Epidermal melanocyte (primary cell): Measurements from ENCODE around the gene OR1I1.
A peak's percentile ranks its signal among the peaks of the same experiment; 100 is the strongest.

ENCODE experiments used
- DNase-seq: peaks from one replicate; pipeline ENCODE4 v3.0.0; 2011; ENCODE audit warnings: low spot score; ENCODE audit not compliant: insufficient read length

OR1I1 gene

GRCh38 chr19:15097980-15098379, 16.0 kb downstream of the OR1I1 start:
- peak; percentile 3 for DNase-seq

- DNase-seq, result no peak
Observed at GRCh38 chr19:15098460-15098859, 16.4 kb downstream of the OR1I1 start.

DNA sequence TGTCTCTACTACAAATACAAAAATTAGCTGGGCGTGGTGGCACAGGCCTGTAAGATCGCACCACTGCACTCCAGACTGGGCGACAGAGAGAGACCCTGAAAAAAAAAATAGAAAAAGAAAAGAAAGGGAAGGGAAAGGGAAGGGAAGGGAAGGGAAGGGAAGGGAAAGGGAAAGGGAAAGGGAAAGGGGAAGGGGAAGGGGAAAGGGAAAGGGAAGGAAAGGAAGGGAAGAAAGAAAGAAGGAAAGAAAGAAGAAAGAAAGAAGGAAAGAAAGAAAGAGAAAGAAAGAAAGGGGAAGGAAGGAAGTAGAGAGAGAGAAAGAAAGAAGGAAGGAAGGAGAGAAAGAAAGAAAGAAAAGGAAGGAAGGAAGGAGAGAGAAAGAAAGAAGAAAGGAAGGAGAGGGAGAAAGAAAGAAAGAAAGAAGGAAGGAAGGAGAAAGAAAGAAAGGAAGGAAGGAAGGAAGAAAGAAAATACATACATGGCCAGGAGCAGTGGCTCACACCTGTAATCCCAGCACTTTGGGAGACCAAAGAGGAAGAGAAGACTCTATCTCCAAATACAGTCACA, 17.1 kb downstream of the OR1I1 start:
- DNase-seq, result no peak

- DNase-seq, result peak; percentile 22
Observed at GRCh38 chr19:15101479-15102082, 19.6 kb downstream of the OR1I1 start.

GRCh38 chr19:15104003-15104402, 22.0 kb downstream of the OR1I1 start:
- peak; percentile 7 for DNase-seq

DNA sequence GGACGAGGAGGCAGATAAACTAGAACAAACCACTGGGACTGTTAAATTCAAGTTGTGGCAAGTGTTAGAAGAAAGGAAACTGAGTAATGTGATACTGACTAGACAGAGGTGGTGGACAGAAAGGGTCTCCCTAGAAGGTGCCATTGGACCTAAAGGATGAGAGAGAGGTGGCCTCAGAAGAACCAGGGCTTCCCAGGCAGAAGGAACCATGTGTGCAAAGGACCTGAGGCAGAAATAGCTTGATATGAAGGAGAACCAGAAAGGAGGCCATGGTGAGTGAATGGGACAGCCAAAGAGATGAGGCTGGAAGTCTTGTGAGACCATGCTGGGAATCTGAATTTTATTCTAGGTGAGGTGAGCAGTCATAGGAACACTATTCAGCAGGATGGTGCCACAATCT, 22.4 kb downstream of the OR1I1 start:
- DNase-seq, result peak; percentile 5

DNA sequence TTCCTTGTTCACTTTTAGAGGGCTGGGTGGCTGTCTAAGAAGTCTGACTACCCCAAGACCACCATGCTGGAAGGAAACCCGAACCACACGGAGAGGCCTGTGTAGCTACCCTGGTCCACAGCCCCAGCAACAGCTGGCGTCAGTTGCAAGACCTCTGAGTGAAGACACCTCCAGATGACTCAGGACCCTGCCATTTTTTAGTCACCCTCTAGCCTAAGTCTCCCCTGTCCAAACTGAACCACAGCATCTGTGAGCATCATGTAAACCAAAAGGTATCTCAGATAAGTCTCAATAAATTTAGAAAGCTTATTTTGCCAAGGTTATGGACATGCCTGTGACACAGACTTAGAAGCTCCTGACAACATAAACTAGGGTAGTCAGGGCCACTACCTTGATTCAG, 23.0 kb downstream of the OR1I1 start:
- DNase-seq, result no peak

DNA sequence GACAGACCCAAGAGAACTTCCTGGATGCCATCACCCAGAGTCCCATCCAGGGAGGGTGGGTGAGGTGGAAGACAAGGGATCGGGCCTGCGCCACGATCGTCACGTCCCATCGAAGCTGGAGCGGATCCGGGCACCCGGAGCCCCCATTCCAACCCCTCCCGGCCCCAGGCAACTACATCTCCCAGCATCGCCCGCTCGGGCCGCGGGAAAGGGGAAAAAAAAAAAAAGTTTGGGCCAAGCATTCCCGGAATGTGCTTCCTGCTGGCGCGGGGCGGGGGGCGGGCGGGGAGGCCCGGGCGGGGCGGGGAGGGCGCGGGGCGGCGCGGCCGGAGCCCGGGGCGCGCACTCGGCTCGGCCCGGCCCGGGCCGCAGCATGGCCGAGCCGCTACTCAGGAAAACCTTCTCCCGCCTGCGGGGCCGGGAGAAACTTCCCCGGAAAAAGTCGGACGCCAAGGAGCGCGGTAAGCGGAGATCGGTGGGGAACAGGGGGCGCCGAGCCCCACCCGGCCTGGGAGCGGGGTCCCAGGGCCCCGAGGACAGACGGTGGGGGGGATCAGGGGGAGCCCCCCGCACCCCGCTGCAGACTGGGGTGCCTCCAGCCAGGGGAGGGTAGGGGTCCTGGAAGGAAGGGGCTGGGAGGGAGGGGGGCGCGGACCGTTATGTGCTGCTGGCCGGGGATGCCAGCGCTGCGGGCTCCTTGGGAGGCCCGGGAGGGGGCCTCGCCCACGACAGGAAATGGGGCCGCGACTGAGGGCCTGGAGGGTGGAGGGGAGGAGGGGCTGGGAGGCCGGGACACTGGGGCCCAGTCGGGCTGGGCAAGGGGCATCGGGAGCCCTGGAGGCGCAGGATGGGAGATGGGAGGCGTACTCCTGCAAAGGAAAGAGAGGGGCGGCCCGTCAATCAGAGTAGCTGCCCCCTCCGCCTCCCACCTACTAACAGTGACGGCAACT, 25.3 kb downstream of the OR1I1 start, which contains the start of gene SYDE1:
TSS of gene SYDE1 (plus strand) at position 341 of the 950 bp plus-strand sequence. CDS start at position 374, 33 bp downstream.
- DNase-seq, result peak; percentile 85

DNA sequence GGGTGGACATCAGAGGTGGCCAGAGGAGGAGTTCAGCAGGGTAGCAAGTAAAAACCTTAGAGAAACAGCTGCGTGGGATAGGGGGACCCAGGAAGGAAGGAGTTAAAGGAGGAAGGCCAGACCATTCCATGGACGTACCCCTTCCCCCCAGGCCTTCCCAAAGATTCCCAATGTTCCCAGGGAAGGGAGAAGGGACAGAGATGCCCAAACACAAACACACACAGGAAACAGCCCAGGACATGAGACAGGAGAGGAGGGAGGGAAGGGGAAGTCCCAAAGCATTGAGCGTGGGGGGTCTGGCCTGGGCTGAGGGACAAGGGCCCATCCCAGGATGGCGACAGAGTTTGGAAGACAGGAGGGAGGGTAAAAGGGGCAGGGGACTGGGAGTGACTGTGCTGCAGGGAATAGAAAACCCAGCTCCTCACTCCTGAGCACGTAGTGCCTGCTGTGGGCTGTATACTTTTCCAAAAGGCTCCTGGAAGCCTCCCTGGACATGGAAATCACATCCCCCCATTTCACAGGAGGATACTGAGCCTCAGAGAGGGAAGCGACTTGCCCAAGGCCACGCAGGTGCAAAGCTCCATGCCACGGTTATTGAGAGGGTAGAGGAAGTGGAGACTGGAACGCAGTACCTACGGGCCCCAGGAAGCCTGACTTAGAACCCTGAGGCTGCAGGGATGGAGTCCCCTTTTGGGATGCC, 26.3 kb downstream of the OR1I1 start:
- peak; percentile 58 for DNase-seq

DNA sequence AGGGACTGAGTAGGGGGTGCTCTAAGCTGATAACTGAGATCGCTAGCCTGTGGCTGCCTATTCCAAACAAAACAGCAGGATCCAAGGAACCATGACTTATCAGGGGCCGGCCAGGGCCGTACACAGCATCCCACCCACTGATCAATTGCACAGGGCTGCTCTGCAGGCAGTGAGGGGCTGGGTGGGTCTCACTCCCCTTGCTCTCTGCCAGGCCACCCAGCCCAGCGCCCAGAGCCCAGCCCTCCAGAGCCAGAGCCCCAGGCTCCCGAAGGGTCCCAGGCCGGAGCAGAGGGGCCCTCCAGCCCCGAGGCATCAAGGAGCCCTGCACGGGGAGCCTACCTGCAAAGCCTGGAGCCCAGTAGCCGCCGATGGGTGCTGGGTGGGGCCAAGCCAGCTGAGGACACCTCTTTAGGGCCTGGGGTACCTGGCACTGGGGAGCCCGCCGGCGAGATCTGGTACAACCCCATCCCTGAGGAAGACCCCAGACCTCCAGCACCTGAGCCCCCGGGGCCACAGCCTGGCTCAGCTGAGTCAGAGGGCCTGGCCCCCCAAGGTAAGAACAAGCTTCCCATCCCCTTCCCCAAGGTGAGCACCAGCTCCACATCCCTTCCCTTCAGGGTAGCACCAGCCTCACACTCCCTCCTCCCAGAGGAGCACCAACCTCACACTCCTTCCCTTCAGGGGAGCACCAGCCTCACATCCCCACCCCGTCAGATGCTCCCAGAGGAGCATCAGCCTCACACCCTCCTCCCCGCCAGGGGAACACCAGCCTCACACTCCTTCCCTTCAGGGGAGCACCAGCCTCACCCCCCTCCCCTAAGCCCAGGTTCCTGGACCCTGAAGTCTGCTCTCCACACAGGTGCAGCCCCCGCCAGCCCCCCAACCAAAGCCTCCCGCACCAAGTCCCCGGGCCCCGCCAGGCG, 27.1 kb downstream of the OR1I1 start:
- DNase-seq, result peak; percentile 14

DNA sequence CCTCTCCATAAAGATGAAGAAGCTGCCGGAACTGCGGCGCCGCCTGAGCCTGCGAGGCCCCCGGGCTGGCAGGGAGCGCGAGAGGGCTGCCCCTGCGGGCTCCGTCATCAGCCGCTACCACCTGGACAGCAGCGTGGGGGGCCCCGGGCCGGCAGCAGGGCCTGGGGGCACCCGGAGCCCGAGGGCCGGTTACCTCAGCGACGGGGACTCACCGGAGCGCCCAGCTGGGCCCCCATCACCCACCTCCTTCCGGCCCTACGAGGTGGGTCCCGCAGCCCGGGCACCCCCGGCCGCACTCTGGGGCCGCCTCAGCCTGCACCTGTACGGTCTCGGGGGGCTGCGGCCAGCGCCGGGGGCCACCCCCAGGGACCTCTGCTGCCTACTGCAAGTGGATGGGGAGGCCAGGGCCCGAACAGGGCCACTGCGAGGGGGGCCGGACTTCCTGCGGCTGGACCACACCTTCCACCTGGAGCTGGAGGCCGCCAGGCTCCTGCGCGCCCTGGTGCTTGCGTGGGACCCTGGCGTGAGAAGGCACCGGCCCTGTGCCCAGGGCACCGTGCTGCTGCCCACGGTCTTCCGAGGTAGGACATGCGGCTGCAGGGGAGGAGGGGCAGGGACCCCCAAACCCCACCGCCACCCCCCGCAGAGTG, 27.9 kb downstream of the OR1I1 start:
- DNase-seq, result peak; percentile 1

DNA sequence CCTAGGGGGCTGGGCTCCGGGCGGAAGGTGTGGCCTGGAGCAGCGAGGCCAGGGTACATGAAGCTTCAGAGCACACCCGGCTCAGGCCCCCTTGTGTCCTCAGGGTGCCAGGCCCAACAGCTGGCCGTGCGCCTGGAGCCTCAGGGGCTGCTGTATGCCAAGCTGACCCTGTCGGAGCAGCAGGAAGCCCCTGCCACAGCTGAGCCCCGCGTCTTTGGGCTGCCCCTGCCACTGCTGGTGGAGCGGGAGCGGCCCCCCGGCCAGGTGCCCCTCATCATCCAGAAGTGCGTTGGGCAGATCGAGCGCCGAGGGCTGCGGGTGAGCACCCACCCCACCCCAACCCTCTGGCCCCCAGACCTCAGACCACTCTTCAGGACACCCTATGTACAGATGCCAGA, 28.4 kb downstream of the OR1I1 start:
- peak; percentile 1 for DNase-seq

GRCh38 chr19:15111758-15112157, 29.7 kb downstream of the OR1I1 start:
- peak; percentile 13 for DNase-seq

GRCh38 chr19:15112385-15112784, 30.4 kb downstream of the OR1I1 start:
- DNase-seq, result peak; percentile 13

DNA sequence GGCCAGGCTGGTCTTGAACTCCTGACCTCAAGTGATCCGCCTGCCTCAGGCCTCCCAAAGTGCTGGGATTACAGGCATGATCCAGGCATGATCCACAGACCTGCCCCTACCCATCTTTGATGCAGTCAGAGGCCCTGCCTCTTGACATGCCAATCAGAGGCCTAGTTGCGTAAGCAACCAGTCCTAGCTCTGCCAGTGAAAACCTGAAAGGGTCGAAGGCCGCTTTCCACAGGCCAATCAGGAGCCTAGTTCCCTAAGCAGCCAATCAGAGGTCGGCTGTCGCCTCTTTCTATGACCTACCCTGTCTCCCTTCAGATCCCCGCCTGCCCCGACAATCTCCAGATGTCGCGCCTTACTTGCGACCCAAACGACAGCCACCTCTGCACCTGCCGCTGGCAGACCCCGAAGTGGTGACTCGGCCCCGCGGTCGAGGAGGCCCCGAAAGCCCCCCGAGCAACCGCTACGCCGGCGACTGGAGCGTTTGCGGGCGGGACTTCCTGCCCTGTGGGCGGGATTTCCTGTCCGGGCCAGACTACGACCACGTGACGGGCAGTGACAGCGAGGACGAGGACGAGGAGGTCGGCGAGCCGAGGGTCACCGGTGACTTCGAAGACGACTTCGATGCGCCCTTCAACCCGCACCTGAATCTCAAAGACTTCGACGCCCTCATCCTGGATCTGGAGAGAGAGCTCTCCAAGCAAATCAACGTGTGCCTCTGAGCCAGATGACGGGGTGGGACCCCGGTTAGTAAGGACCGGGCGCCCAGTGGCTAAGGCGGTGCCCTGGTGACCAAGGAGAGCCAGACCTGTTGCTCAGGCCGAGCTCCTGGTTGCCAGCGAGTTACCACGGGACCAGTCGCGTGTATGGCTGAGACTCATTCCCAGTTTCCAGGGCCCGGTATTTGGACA, 31.5 kb downstream of the OR1I1 start:
- peak; percentile 17 for DNase-seq

DNA sequence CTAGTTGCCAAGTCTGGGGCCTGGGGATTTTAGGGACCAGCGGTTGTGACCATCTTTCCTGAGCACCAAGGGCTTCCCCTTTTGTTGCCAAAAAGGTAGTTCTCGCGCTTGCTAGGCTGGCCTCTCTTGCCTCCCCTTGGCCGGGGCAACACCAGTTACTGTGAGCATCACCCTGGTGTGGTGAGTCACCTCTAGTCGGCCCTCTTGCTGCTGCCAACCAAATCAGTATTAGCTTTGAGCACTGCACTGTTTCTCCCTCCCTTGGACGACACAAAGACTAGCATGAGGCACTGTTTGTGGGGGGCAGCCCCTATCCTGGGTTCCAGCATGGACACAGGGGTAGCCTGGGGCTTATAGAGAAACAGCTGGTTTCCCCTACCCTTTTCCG, 32.1 kb downstream of the OR1I1 start:
- DNase-seq, result peak; percentile 14

- DNase-seq, result peak; percentile 31
Observed at GRCh38 chr19:15115080-15115479, 33.1 kb downstream of the OR1I1 start.

- peak; percentile 1 for DNase-seq
Observed at GRCh38 chr19:15115762-15116615, 34.0 kb downstream of the OR1I1 start.
